HG02763 (cell line): ENCODE results near the gene ATXN1.
A peak's percentile ranks its signal among the peaks of the same experiment; 100 is the strongest.
"Not testable (repeated sequence)": the region's sequence is repeated elsewhere in the genome, so short reads cannot be mapped to it uniquely, and the experiment has no call there.

Source experiments
- ATAC-seq: cut with Tn5 transposase; IDR thresholded peaks from one replicate; pipeline ENCODE4 v1.9.1; 2021; ENCODE audit warnings: mild to moderate bottlenecking, moderate library complexity; ENCODE audit not compliant: unreplicated experiment

Gene ATXN1

DNA sequence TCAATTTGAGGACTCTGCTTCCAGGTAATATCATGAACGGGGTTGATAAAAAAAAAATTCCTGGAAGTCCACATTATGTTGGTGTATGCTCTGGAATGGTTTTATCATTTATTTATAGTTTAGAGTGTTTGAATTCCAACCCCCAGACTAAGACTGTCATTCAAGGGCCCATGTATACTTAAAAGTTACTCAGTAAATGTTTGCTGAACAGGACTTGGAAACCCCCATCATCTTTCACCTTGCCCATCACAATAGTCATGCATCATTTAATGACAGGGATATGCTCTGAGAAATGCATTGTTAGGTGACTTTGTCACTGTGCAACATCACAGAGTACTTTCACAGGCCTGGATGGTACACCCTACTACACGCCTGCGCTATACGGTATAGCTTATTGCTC, 104.8 kb downstream of the ATXN1 start:
- no peak for ATAC-seq

DNA sequence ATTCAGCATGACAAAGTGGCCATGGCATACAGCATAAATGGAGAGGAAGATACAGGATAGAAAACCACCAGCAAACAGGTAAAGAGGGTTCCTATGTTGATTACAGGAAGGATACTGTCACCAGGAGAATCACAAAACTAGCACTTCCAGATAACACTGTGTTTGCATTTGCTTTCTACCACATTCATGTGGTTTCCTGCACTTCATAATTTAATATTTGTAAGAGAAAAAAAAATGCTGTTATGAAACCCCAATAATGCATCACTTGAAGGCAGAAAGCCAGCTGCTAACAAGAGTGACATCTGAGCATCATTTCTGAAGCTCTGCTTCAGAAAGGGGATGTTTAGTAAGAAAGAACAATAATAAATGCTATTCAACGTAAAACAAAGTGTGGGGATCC, 106.6 kb downstream of the ATXN1 start:
- ATAC-seq, result no peak

DNA sequence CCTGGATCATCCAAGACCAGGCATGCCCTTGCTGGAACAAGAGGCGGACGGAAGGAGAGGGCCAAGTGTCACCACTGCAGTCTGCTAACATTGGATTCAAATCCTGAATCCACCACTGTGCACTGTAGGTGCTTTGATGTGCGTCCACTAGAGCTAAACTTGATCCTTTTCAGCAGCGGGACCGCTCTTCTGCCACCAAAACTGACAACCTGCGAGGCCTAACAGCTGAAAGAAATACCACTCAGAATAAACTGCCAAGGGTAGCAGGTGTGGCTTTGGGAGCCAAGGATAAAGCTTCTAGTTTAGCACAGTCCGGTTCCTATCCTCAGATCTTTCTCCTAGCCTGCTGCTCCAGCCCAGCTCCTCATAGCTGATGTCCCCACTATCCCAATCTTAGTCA, 108.0 kb downstream of the ATXN1 start:
- no peak for ATAC-seq

DNA sequence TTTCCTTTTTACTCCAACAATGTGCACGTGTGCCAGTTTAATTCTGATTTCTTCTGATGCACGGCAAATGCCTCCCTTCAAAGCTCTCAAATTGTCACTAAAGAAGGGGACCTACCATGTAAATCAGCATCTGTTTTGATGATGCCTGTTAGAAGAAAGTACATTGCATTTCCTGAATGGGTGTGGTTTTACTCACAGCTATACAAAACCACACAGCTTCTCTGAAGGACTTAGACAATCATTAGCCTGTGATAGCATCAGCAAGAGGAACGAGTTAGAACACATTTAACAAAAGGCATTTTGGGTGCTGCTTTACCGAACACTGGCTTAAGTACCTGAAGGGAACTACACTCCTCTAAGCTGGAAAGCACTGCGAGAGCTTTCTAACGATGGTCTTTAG, 109.4 kb downstream of the ATXN1 start:
- ATAC-seq, result peak; percentile 89

DNA sequence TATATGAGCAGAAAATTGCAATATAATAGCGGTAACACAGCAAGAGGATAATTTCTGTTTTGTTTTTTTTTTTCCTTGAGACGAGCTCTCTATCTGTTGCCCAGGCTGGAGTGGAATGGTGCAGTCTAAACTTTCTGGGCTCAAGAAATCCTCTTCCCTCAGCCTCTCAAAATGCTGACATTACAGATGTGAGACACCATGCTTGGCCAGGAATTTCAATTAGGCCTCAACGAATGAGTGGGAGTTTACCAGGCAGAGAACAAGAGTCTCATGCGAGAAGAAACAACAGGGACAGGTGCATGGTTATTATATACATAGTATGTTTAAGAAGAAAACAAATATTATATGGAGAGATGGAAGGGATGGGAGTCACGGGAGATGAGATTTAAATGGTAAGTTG, 111.4 kb downstream of the ATXN1 start:
- no peak for ATAC-seq

DNA sequence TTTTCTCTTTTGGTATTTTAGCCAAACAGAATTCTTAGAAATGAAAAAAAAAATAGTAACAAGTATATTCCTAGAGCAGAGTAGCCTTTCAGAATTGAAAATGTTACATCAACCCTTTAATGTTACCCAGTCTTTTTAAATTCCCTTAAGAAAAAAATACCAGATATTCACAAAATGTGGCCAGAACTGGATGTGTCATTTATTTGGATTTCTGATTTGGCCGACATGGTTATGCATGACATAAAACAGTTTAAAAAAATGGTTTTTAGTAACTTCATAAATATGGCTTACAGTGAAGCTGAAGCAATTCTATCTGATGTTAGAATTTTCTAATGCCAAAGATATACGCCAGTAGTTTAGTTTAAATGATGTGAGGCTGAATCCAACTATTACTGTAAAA, 112.0 kb downstream of the ATXN1 start:
- no peak for ATAC-seq

DNA sequence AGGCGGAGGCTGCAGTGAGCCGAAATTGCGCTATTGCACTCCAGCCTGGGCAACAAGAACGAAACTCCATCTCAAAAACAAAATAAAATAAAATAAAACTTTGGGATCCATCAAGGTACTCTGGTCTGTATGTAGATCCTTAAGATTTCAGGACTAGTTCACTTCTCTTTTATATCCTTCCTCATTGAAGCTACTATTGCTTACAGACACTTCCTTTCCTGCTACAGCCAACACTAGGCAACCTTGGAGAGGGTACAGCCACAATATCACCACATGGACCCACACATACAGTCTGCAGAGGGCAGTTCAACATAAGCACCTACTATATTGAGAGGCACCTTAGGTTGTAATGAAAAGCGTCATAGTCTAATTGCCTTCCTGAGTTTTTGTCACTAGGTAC, 113.3 kb downstream of the ATXN1 start:
- no peak for ATAC-seq

DNA sequence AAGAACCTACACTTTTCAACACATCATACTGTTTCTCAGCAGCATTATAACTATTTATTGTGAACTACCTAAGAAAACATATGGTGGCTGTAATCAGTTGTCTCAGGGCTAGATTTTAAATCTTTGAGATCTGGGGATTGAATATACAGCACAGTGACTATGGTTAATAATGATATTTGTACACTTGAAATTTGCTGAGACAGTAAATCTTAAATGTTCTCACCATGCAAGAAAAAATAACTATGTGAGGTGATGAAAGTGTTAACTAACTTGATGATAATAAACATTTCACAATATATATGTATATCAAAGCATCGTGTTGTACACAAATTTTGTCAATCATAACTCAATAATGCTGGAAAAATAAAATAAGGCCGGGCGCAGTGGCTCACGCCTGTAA, 113.8 kb downstream of the ATXN1 start:
- ATAC-seq, result no peak

DNA sequence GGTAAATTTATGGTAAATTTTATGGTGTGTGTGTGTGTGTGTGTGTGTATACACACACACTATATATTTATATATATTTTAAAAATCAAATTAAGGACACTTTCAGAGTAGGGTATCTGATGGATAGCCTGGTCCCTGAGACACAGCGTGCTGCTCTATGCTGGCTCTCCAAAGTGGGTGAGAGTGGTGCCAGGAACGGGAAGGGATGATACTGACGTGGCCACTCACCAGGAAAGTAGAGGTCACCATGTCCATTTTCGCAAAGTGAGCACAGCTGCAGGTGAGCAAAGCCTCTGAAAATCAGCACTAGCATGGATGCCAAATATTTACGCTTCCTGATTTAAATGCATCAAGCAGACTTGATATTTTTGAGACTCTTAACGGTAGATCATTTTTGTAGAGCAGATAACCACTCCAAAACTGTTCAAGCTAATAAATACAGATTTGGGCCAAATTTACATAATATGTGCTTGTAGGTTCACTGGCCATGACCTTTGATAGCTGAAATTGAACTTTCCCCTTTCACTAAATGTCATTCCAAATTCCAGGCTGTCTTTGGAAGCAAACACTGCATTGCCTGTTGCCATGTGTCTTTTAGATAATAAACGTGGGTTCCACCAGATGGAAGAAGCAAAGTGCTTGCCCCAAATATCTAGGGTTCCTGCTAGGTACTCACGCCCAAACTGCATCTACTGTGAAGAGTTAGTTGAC, 116.6 kb downstream of the ATXN1 start:
- no peak for ATAC-seq

DNA sequence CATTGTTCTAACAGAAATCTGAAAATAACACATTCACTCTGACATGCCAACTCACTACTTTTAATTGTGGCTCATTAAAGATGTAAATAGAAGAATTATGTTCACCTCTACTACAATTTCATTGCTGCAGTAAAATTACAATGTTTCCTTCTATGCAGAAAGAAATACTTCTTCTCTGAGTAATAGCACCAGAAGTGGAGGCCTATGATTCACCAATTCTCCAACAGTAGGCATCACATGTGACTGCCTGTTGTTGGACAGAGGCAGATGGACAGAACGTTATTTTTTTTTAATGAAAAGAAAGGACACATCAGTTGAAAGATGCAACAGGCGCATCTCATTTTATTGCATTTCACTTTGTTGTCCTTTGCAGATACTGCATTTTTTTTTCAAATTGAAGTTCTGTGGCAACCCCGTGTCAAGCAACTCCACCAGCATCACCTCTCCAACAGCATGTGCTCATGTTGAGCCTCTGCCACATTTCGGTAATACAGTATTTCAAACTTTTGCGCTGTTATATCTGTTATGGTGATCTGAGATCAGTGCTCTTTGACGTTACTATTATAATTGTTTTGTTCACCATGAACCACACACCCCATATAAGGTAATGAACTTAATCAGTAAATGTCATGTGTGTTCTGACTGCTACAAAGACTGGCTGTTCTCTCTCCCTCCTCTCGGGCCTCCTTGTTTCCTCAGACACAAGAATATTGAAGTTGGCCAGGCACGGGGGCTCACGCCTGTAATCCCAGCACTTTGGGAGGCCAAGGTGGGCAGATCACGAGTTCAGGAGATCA, 121.4 kb downstream of the ATXN1 start:
- no peak for ATAC-seq

DNA sequence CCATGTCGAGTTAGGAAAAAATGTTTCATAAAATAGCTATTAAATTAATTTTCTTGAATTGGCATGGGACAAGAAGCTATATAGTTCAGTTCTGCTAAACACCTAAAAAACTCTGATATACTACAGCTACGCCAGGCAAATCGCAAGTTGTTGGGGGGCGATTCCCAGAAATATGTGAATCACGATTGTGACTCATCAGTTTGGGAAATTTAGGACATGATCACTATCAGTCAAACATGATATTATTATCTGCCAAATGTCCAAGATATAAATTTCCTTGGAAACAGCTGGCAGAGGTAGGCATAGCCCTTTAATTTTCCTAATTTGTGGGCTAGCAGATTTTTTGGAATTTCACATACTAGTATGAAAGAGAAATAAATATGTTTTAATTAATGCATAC, 123.6 kb downstream of the ATXN1 start:
- no peak for ATAC-seq

DNA sequence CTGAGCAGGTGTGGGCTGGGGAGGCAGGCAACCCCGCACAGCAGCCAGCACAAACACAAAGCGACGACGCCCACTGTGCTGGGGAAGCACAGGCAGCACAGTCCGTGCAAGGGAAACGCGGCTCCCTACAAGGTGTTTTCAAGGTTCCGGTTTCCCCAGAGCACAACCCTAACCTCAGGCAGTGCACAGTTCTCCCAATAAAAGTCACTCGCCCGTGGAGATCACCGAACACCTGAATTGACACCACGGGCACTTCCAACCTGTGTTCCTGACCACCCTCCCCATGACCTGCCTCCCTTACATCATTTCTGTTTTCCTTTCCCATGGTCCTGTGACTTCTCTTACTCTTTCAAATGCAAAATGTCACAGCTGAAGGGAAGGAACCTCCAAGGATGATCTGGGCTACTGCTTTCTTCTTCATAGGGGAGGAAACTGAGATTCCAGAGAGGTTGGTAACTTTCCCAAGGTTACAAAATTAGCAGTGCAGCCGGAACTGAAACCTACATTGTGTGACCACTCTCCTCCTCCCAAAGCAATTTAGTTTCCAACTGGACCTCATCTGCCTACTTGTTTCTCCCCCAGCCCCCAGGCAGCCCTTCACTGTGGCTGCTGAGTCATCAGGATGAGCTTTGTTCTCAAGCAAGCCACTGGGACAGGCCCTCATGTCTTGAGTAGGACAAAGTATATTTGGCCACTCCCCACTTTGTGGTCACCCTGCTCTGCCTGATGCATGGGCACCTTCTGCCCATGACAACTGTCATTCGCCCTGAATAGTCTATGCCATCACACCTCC, 125.3 kb downstream of the ATXN1 start:
- ATAC-seq, result peak; percentile 51

DNA sequence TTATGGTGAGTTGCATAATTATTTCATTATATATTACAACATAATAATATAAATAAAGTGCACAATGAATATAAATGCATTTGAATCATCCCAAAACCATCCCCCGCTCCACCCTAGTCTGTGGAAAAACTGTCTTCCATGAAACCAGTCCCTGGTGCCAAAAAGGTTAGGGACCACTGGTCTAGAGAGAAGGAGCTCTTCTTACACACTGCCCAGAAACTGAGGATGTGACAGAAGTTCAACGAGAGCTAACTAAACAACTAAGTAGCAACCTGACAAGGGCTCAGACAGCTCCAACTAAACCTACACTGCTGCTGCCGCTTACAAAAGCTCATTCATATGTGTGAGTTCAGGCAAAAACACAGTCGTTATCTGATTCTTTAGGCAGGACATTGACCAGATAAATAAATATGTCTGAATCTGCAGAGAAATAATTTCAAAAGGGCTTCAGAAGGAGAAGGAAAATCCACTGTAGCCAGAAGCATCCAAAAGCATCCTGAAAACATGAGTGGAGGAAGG, 125.9 kb downstream of the ATXN1 start:
- peak; percentile 5 for ATAC-seq

DNA sequence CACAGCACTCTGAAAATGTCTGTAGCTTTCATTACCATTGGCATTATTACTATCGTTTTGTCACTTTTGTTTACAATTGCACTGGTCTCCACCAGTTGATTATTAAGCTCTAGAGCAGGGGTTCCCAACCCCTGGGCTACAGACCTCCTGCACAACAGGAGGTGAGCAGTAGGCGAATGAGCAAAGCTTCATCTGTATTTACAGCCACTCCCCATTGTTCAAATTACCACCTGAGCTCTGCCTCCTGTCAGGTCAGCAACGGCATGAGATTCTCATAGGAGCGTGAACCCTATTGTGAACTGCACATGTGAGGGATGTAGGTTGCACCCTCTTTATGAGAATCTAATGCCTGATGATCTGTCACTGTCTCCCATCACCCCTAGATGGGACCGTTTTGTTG, 126.4 kb downstream of the ATXN1 start:
- no peak for ATAC-seq

DNA sequence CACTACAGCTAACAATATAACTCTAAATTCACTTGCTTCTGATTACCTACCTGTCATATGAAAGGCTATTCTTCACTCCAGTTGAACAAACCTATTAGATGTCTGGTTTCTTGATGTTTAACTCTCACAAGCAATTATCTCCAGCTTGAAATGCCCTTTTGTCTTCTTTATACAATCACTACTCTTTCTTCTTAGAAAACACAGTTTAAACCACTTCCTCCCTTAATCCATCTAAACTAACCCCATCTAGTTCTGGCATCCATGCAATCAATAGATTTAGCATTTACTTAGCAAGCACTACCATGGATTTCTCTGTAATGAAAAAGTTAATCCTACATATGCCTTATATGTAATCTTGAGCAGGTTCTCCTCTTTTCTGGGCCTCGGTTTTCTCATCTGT, 127.3 kb downstream of the ATXN1 start:
- no peak for ATAC-seq

DNA sequence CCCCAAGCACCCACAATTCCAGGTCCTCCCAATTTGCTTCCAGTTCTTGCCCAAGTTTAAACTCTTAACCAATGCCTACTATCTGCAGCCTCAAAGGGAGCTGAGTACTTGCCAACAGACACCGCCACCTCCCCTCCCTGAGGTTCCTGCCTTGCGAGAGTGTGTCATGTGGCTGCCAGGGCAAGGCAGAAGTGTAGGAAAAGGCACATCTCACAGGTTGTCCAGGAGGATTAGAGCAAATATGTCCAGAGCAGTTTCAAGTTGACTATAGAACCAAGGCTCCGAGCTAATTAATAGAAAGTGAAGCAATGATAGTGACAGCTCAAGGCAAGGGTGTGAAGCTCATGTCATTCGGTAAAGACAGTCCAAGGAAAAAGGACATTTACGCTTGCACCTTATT, 127.8 kb downstream of the ATXN1 start:
- ATAC-seq, result no peak

DNA sequence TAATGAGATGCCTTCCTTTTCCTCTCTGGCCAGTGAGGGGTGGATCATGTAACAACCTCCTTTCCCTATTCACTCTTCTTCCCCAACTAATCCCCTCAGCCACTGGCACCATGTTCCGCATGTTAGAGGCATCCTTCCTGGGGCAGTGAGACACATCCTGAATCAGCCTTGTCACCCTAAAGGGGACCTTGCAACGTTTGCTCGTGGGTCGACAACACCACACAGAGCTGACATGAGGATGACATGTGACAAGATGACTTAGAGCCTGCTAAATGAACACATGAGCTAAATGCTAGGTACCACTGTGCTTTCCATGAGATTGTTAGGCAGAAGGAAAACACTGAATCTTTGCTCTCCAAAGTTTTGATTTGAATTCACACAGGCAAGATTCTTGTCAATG, 129.2 kb downstream of the ATXN1 start:
- ATAC-seq, result no peak

DNA sequence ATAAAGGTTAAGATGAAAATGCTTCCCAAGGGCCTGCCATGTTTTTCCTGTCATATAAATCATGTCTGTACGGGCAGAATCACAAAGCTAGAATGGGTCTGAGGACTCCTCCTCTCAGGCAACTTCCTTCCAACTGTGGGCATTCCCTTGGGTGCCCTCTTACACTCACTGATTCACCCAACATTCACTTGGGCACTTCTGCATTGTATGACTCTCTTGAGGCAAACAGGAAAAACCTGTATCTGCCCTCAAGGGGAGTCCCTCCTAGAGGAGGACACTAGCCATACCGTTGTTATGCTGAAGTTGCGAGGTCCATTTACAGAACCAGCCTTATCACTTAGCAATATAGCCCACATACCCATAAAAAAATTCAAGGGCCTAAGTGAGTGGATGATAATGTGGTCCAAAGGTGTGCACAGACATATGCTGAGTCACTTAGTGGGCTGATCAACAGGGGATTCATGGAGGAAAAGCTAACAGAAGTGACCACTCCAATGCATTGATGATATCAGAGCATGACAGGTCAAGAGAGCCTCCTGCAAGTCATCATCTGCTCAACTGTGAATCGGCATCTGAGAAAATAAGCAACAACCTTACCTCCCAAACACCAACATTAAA, 131.1 kb downstream of the ATXN1 start:
- no peak for ATAC-seq

DNA sequence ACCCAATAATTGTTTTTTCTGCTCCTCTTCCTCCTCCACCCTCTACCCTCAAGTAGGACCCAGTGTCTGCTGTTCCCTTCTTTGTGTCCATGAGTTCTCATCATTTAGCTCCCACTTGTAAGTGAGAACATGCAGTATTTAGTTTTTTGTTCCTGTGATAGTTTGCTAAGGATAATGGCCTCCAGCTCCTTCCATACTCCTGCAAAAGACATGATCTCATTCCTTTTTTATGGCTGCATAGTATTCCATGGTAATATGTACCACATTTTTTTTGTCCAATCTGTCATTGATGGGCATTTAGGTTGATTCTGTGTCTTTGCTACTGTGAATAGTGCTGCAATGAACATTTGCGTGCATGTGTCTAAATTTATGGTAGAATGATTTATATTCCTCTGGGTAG, 132.7 kb downstream of the ATXN1 start:
- ATAC-seq, result not testable (repeated sequence)

DNA sequence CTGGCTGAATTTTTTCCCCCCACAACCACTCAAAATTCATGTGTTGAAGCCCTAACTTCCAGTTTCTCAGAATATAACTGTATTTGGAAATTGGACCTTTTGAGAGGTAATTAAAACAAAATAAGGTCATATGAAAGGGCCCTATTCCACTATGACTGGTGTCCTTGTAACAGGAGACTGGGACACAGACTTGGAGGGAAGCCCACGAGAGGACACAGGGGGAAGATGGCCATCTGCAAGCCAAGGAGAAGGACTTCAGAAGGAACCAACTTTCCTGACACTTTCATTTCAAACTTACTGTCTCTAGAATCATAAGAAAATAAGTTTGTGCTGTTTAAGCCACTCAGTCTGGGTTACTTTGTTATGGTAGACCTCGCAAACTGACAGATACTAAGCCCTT, 134.6 kb downstream of the ATXN1 start:
- ATAC-seq, result no peak
